Nucleus accumbens (tissue), 56 donors: ENCODE measurements around the gene MYCBPAP.

Experiments
- DNase-seq, 56 donors: peaks; one replicate each; lab custom pipeline; 2025; lab: John Stamatoyannopoulos, UW

The MYCBPAP gene

DNA sequence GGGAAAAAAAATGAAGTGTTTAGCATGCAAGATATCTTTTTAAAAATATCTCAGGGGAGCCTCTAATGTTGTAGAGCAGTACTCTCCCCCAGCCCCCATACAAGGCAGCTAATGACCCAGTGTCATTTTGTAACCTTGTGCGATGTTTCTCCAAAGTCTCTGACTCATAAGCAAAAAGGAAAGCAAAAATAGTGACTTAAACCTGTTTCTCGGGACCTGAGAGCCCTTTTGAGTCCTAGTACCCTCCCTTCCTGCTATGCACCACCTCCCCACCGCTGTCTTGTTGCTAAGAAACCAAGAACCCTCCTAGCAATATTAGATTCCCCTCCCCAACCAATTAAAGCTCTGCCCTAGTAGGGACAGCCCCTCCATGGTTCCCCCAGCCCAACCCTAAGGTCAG, 2.8 kb downstream of the MYCBPAP start:
- DNase-seq, result no peak

DNA sequence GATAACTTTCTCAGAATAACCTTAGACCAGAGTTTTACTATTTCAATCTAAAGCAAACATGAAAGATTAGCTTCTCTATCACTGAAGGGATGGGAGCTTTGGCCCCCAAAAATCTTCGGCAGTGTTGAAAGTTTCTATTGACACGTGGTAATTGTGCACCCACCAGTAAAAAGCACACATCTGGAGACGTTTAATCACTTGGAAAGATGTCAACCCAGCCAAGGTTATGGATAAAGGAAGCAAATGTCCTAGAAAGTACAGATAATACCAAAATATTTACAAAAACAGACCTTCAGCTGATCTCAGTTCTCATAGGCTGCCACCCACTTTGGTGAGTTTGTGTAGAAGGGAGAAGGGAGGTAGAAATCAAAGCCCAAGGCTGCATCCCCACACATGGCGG, 5.3 kb downstream of the MYCBPAP start:
- no peak for DNase-seq

DNA sequence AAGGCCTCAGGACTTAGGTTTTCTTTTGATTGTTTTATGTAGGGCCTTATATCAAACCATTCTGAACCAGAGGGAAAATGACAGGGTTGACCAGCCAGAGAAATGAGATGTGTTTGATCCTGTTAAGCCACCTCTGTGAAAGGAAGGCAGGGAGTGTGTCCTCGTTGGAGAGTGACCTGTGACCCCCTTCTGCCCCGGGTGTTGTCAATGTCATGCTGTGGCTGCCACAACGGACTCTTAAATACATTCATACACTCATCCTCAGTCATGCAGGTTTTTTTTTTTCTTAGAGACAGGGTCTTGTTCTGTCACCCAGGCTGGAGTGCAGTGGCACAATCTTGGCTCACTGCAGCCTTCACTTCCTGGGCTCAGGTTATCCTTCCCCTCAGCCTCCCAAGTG, 6.1 kb downstream of the MYCBPAP start:
- DNase-seq, result no peak

DNA sequence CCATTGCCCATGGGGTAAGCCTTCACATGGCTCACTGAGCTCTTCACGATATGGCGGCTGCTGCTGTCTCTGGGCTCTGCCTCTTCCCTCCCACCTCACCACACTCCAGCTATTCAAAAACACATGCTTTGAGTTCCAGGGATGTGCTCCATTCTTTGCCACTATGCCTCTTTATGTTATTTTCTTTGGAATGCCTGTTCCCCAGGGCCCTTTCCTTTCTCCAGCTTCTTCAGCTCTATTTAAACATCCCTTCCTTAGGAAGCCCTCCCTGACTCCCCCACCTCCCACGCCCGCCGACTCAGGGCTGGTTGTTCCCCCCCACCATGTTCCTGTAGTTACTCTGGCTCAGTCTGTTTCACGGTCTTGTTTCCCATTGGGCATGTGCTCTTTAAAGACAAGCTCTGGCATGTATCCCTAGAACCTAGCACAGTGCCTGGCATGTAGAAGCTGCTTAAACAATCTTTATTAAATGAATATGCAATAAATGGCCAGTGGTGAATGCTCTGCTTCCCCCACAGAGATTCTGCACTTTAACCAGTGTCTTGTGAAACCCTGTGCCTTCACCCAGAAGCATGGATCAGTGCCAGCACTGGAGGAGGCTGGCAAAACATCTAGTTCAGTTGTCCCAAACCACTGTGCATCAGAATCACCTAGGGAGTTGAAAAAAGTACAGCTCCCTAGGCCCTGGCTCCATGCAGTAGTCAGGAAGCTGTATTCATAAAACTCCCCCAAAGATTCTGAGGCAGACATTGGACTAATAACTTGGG, 6.9 kb downstream of the MYCBPAP start:
- DNase-seq, result no peak

DNA sequence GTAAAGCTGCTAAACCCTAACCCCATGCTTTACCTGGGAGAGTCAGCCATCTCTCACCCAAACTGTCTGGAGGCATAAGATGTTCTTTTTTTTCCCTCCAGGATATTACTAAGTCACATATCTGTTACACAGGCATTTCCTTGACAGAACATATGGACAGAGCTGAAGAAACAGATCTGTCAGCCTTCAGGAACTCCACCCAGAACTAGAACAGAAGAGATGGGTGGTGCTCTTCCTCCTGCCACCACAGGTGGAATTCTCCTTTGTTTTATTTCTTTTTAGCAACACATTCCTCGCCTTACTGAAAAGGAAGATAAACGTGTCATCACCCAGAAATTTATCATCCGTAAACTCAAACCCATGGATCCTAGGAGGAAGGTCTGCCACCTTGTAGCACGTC, 8.8 kb downstream of the MYCBPAP start:
- DNase-seq, result no peak

DNA sequence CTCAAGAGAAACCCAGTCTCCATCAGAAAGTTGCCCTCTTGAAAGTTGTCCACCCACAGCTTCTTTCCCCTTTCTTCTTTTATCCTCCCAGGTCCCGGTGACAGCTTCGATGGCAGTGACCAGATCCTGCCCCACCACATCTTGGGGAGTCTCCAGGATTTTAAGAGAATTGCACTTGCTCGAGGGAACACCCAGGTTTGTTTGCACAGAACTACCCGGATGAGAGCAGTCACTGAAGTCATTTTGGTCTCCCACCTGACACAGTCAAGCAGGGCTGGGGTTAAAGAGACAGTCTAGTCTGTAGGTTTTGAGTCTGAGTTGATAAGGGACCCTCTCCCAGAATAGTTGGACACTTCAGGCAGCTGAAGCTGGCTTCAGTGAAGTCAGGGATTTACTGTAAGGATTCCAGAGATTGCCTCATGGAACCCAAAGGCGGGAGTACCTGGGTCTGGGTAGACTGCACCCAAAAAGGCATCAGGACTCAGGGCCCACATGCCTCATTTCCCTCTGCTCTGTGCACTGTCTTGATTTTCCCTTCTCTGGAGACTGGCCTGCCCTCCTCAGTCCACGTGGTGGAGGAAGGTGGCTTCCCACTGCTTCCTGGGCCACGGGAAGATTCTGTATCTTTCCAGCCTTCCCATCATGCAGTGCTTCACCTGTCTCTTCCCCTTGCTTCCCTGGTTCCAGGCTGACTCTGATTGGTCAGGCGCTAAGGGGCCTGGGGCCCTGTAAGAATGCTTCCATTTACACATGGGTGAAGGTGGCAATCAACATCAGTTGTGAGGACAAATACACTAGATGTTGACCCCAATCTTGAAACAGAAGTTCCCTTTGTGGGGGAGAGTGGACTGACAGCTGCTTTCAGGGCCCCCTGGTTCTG, 9.5 kb downstream of the MYCBPAP start:
- DNase-seq, result no peak

DNA sequence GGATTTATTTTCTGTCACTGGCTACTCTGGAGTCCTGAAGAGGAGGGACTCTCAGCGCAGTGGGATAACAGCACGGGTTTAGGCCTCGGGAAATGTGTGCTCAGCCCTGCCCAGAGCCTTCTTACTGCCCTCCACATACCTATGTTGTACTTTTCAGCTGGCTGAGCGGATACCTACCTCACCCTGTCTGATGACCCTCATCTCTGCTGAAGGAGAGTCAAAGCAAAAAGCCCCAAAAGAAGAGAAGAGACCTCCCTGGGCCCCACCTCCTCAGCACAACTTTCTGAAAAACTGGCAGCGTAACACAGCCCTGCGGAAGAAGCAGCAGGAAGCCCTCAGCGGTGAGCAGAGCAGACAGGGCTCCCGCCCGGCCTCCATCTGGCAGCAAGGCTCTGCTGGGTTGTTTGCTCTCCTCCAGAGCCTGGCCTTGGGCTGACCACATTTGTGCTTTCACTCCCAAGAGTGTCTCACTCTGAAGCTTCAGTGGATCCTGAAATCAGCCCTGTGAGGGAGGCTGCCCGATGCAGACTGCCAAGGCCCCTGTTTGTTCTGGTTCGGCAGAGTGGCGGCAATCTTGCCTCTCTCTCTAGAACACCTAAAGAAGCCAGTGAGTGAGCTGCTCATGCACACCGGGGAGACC, 10.3 kb downstream of the MYCBPAP start:
- no peak for DNase-seq

DNA sequence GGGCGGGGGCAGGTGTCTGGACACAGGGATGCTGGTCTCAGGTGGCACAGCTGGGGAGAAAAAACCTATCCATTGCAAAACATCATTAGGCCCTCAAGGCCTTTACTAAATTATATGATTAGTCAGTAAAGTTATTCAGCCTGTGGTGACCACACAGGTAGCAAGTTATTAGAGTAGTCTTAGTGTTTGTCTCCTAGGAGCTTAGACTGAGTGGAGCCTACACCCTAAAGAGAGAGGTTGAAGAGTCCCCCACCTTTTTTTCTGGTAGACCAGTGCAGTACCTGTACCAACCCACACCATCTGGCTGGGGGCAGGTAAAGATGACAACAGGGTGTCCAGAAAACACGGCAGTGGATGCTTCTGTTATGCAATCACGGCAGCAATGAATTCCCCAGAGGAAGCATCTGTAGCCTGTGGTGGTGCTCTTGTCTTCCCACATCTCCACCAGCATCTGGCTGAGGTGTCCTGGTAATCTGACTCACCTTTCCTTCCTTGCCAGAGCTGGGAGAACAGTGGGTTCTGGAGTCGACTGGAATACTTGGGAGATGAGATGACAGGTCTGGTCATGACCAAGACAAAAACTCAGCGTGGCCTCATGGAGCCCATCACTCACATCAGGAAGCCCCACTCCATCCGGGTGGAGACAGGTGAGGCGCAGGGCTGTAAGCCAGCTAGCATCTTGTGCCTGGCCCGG, 11.0 kb downstream of the MYCBPAP start:
- DNase-seq, result no peak

DNA sequence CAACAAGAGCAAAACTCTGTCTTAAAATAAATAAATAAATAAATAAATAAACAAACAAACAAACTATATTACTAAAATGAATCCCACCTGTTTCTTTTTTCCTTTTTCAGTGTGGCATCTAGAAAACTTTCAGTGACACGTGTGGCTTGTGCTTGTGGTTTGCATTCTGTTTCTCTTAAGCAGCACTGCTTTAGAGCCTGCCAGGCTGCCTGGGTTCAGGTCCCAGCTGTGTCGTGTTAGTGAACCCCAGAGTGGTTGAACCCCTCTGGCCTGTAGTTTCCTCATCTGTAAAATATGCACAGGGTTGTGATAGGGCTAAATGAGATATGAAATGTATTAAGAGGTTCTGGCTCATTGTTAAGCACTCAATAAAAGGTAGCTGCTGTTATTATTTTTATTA, 12.2 kb downstream of the MYCBPAP start:
- no peak for DNase-seq

DNA sequence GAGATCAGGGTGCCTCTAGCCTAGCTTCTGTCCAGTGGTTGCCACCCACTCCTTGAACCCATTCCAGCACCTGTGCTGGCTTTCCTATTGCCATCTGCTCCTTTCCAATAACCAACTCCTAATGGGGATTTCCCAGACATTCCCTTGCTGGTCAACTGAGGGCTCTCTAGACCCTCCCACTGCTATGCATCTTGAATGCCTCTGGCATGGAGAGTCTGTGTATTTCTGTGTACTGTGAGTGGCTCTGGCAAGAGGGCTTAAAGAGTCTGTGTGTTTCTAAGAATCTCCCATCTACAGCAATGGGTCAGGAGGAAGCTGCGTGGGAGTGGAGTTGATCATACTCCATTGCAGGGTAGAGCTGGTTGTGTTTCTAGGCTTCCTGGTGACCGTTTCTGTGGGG, 13.3 kb downstream of the MYCBPAP start:
- DNase-seq, result no peak

DNA sequence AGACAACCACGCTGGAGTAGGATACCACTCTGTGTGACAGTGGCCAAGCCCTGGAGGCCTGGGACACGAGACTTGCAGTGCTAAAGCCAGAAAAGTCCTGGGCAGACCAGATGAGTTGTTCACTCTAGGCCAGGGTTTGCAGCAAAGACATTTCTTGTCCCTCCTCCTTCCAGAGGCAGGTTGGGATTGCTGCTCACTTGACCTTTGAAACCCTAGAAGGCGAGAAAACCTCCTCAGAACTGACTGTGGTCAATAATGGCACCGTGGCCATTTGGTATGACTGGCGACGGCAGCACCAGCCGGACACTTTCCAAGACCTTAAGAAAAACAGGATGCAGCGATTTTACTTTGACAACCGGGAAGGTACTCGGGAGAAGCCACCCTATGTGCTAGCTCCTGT, 14.5 kb downstream of the MYCBPAP start:
- DNase-seq, result no peak

DNA sequence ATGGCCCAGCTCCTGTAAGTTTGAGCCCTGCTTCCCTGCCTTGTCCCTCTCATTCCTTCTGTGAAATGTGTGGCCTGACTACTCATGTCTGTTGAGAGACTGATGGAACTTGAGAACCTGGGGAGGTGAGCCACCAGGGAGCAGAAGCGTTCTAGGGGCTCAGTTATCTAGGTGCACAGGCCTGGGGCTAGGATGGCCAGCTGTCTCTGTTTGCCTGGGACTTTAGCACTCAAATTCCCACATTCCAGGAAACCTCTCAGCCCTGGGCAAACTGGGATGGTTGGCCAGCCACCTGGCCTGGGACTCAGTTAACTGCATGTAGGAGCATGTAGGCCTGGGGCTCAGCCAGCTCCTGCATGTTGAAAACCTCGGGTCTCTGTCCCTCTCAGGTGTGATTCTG, 15.0 kb downstream of the MYCBPAP start:
- no peak for DNase-seq

DNA sequence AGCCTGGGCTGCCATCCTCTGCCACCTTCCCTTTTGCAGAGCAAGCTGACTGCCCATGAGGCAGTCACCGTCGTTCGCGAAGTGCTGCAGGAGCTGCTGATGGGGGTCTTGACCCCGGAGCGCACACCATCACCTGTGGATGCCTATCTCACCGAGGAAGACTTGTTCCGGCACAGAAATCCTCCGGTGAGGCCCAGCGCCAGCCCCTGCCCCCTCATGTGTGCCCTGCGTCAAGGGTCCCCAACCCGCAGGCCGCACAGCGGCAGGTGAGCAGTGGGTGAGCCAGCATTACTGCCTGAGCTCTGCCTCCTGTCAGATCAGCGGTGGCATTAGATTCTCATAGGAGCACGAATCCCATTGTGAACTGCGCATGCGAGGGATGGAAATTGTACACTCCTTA, 16.6 kb downstream of the MYCBPAP start:
- DNase-seq, result no peak

DNA sequence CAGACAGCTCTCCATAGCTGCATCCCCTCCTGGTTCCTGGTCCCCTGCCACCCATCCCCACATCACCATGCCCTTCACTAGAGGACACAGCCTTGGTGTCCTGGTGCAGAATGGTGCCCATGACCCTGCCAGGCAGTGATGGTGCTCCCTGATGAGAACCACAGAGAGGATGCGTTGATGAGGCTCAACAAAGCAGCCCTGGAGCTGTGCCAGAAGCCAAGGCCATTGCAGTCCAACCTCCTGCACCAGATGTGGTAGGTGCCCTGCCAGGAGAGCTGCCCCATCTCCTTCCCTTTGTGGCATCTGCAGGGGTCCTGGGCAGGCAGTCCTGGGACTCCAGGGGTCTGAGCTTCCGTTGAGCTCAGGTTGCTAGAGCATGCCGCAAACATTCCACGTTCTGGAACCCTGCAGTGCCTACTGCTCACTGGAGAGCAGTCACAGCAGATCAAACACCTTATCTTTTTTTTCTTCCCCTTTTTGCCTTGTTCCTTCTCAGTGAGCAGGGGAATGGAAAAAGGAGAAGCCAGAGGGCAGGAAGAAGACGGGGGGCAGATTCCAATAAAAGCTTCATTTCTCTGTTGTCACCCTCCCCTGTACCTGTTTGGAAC, 19.0 kb downstream of the MYCBPAP start:
- DNase-seq, result no peak

DNA sequence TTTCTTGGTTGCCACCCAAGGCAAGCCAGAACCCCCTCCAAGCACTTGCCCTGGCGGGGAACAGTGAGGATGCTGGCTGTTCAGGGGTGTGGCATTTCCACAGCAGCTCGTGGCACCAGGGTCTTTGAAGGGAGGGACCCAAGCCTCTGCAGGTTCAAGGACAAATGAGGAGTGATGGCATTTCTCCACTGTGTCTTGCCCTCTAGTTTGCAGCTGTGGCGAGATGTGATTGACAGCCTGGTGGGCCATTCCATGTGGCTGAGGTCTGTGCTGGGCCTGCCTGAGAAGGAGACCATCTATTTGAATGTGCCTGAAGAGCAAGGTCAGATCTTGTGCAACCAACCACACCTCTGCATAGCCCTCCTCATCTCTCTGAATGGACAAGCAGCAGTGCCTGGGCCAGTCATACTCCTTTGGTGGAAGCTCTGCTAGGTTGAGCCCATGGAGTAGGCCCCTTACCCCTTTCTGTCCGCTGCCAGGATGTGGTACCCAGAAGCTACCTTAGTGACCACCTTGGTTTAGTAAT, 19.8 kb downstream of the MYCBPAP start:
- no peak for DNase-seq

DNA sequence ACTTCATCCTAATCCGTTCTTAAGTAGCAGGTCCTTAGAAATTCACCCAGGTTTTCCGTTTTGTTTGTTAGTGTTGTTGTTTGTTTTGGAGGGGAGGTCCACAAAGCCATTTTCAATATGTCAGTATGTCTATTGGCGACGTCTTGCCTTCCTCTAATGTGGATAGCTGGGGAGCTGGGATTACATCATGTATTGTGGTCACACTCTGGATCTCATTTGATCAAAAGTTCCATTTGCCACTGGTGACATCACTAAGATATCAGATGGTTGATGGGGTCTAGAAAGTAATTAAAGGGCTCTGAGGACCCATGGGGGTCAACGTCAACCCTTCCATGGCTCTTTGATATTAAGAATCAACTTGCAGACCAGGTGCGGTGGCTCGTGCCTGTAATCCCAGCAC, 21.6 kb downstream of the MYCBPAP start:
- DNase-seq, result no peak

DNA sequence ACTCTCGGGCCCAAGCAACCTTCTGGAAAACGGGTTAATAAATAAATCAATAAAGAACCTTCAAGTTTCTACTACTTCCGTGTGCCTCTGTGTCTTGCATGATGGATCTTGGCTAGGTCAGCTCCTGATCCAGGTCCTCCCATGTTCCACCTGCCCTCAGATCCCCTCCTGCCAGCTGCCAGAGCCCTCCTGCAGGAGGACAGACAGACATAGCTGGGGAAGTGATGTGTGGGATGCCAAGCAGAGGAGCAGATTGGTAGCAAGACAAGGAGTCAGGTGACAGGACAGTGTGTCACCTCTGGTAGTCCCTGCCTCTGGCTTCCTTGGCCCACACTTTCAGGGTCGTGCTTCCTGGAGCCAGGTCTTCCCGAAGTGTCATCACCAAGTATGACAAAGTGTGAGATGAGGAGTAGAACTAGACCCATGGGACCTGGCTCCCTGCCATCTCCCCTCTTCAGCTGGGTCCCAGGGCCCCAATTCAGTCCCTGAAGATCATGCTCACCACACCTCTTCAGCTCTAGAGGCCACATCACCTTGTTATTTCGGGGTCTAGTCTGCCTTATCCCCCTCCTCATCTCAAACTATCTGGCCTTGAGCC, 23.3 kb downstream of the MYCBPAP start:
- no peak for DNase-seq

DNA sequence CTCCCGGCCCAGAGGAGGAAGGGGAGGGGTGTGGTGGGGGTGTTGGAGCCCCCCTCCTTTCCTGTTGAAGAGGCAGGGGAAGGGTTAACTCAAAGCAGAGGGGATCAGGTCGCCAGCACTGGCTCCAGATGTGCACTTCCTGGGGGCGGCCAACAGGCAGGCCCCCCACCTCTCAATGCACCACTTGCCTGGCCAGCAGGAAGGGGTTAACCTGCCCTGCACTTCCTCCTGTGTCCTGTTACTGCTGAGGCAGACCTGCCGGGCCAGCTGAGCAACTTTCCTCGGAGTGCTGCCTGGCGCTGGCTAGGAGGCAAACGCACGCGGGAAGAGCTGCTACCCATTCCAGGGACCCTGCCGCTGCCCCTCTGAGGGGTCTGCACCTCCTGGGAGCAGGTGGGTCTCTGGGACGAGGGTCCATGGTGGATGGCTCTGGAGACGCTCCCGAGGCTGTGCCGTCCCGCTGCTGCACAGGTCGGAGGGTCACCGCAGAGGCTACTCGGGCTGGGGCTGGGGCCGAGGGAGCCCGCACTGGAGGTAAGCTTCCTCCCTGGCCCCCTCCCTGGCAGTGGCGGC, 24.3 kb downstream of the MYCBPAP start, which contains the start of gene EPN3:
TSS of gene EPN3 (plus strand) at position 284 of the 573 bp plus-strand sequence. CDS start 3,822 bp downstream, outside the sequence.
- no peak for DNase-seq

DNA sequence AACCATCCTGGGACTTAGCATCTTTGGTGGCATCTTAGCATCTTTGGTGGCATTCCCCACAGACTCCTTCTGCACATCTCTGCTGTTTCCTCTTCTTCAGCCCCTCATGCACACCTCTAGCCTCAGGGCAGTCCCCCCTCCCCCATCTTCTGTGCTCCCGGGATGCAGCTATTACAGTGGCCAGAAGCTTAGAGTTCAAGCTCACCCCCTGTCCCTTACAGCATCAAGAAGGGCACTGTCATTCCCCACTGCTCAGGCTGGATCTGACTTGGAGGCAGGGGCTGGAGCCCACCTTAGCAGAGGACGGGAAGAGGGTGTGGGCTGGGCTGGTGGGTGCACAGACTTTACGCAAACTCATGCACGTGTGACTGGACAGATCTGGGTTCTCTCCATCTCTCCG, 24.9 kb downstream of the MYCBPAP start:
- no peak for DNase-seq
